ACHN (cell line): ENCODE measurements around the gene NR4A3.

Source experiments
- DNase-seq: peaks from one replicate; pipeline ENCODE4 v3.0.0-alpha.2; 2015
- in situ Hi-C: cut with HindIII; loops from 2 replicates; pipeline ENCODE4 v1.10.0; 2017; ENCODE audit warnings: low sequenced_read_pairs, low pct_ligation_motif_present, low pct_unique_long_range_greater_than_20kb

Gene NR4A3

DNA sequence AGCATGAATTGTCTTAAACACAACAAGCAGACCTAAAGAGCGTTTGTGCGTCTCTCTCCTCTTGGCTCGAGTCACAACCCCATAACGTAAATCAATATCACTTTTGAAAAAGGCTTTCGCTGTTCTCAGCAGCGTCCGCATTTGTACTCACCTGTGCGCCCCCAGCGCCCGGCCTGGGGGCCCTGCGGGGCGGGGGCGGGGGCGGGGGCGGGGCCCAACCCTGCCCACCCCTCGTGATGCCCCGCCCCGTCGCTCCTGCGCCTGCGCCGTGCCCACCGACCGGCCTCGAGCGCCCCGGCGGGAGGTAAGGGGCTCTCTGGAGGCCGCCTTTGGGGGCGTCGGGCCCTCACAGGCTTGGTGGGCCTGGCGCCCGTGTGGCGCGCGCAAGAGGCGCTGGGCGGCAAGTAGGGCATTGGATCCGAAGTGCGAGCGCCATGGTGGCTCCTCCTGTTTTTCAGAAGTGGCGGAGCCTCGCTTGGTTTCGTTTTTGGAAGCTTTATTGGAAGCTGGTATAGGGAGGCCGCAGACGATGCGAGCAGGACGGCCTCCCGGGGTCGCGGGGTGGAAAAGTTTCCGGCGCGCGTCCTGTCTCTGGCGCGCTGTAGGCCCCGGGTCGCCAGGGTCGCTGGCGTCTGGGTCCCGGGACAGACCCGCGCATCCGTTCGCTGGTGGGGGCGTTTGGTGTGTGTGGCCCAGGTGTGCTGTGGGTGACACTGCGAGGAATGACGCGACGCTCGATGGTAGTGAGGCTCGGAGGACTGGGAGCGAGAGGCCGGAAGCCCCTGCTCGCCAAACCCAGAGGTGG is 84.9 kb downstream of the NR4A3 start, which contains the start of gene STX17:
STX17 (plus strand) TSS at position 252 of the 805 bp plus-strand sequence. CDS start 8,586 bp downstream, outside the sequence.
- DNase-seq, result peak; percentile 84
- in situ Hi-C loops, result no loop called here

DNA sequence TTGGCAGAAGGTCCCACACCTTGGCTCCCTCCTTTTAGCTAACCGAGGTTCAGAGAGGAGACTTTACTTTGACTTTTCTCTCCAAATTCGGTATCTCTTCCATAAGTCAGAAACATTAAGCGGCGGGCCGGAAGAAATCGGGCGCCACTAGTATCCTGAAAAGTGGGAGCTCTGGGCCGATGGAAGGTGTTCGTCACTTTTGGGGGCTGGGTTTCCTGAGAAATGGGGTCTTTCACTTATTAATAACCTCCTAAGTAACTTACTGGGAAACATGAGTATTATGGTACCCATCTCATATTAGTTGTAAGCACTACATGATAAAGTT is 85.5 kb downstream of the NR4A3 start:
- DNase-seq, result no peak
- in situ Hi-C loops, result no loop called here

DNA sequence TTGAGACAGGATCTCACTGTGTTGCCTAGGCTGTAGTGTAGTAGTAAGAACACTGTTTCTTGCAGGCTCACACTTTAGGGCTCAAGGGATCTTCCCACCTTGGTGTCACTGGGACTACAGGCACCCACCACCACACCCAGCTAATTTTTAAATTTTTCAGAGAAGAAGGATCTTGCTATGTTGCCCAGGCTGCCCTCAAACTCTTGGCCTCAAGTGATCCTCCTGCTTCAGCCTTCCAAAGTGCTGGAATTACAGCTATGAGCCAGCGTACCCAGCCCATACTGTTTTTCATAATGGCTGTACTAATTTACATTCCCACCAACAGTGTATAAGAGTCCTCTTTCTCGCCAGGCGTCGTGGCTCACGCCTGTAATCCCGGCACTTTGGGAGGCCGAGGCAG is 89.9 kb downstream of the NR4A3 start:
- DNase-seq, result no peak
- in situ Hi-C loops, result no loop called here
